GM18858 (cell line): ENCODE measurements around the gene JAM2.
"Not testable (repeated sequence)": the region's sequence is repeated elsewhere in the genome, so short reads cannot be mapped to it uniquely, and the experiment has no call there.

Experiments used
- ATAC-seq: cut with Tn5 transposase; IDR thresholded peaks from one replicate; pipeline ENCODE4 v1.9.1; 2021; ENCODE audit not compliant: unreplicated experiment

The JAM2 gene

GRCh38 chr21:25643486-25643885 lies 4.4 kb downstream of the JAM2 start:
- ATAC-seq: no peak

GRCh38 chr21:25646474-25646873 lies 7.4 kb downstream of the JAM2 start:
- ATAC-seq: no peak

GRCh38 chr21:25647647-25648046 lies 8.6 kb downstream of the JAM2 start:
- ATAC-seq: no peak

GRCh38 chr21:25649146-25649545 lies 10.1 kb downstream of the JAM2 start:
- no peak for ATAC-seq

- no peak for ATAC-seq
Observed at GRCh38 chr21:25656412-25656811, 17.4 kb downstream of the JAM2 start.

GRCh38 chr21:25657140-25657539 lies 18.1 kb downstream of the JAM2 start:
- no peak for ATAC-seq

GRCh38 chr21:25658427-25659035 lies 19.5 kb downstream of the JAM2 start:
- ATAC-seq: no peak

- no peak for ATAC-seq
Observed at GRCh38 chr21:25660233-25660632, 21.2 kb downstream of the JAM2 start.

GRCh38 chr21:25664491-25664931 lies 25.5 kb downstream of the JAM2 start:
- no peak for ATAC-seq

GRCh38 chr21:25670726-25671125 lies 31.7 kb downstream of the JAM2 start:
- ATAC-seq: no peak

- no peak for ATAC-seq
Observed at GRCh38 chr21:25676451-25676850, 37.4 kb downstream of the JAM2 start.

- no peak for ATAC-seq
Observed at GRCh38 chr21:25682382-25682781, 43.3 kb downstream of the JAM2 start.

- no peak for ATAC-seq
Observed at GRCh38 chr21:25687787-25688186, 48.7 kb downstream of the JAM2 start.

GRCh38 chr21:25688275-25689155 lies 49.5 kb downstream of the JAM2 start:
- ATAC-seq: no peak

GRCh38 chr21:25689226-25689625 lies 50.2 kb downstream of the JAM2 start:
- no peak for ATAC-seq

GRCh38 chr21:25691976-25692375 lies 52.9 kb downstream of the JAM2 start:
- ATAC-seq: no peak

GRCh38 chr21:25695461-25695860 lies 56.4 kb downstream of the JAM2 start:
- not testable (repeated sequence) for ATAC-seq

- ATAC-seq: no peak
Observed at GRCh38 chr21:25700741-25701140, 61.7 kb downstream of the JAM2 start.

GRCh38 chr21:25701529-25701928 lies 62.5 kb downstream of the JAM2 start:
- no peak for ATAC-seq

GRCh38 chr21:25708467-25709065 lies 69.5 kb downstream of the JAM2 start:
- no peak for ATAC-seq

- no peak for ATAC-seq
Observed at GRCh38 chr21:25709684-25710265, 70.7 kb downstream of the JAM2 start.

- no peak for ATAC-seq
Observed at GRCh38 chr21:25710550-25710949, 71.5 kb downstream of the JAM2 start.
